Endothelial cell of umbilical vein (primary cell): ENCODE data around the gene GRM7. TPM values are rescaled to one million over a fixed set of nuclear protein-coding genes. Genes with fewer than 3 reads are reported as not detected.

ENCODE experiments used
- BruUV-seq: library from RNA; stranded (reverse); fragments of 400-500 nt; replicated peaks from 2 replicates; lab custom pipeline; 2021; lab: Mats Ljungman, UMichigan
- CTCF ChIA-PET: fragments of 300-600, 350-600 bp; sonication (Branson Sonifier 250); formaldehyde crosslinking; loops from one replicate; lab custom pipeline; 2021; ENCODE audit warnings: antibody characterized with exemption, inconsistent platforms; lab: Charles Lee
- POLR2A ChIA-PET: fragments of 300-600, 350-600 bp; sonication (Branson Sonifier 250); formaldehyde crosslinking; loops from one replicate; lab custom pipeline; 2021; ENCODE audit warnings: antibody characterized with exemption, inconsistent platforms; lab: Charles Lee
- DNase-seq: peaks from one replicate; pipeline ENCODE4 v3.0.0-alpha.2; 2011; ENCODE audit warnings: low read depth, low spot score
- FAIRE-seq: peaks from 2 replicates; lab custom pipeline; 2011; peaks lifted over from hg19 to GRCh38; lab: Jason Lieb, UNC
- H2AFZ ChIP-seq: 2 replicates; pipeline ENCODE4 v1.6.0; 2012; ENCODE audit warnings: low read depth, low read length, control low read depth, inconsistent platforms
- H3K27ac ChIP-seq: 2 replicates; pipeline ENCODE4 v1.5.1; 2011; ENCODE audit warnings: low read depth, mild to moderate bottlenecking, control low read depth, low read length, moderate library complexity; ENCODE audit not compliant: insufficient read depth
- H3K27me3 ChIP-seq, 2 experiments: 2 replicates each; pipeline versions ENCODE4 v1.6.0 to v1.6.1; 2011; ENCODE audit warnings: low read length in 2 of 2, mixed read lengths in 1 of 2; ENCODE audit not compliant: control insufficient read depth in 2 of 2, insufficient read depth in 2 of 2
- H3K36me3 ChIP-seq, 2 experiments: 2 replicates in 1 of 2; 3 replicates in 1 of 2; pipeline ENCODE4 v1.5.1; 2011; ENCODE audit warnings: low read length in 2 of 2, mild to moderate bottlenecking in 1 of 2, moderate library complexity in 1 of 2; ENCODE audit not compliant: control insufficient read depth in 2 of 2, insufficient read depth in 2 of 2; ENCODE audit errors: extremely low read depth in 1 of 2
- H3K4me1 ChIP-seq: 3 replicates; pipeline ENCODE4 v1.5.1; 2011; ENCODE audit warnings: mild to moderate bottlenecking, low read length; ENCODE audit not compliant: control insufficient read depth, insufficient read depth; ENCODE audit errors: extremely low read depth
- H3K4me2 ChIP-seq: 2 replicates; pipeline ENCODE4 v1.6.1; 2011; ENCODE audit warnings: low read length, control low read depth, mixed read lengths; ENCODE audit not compliant: insufficient read depth
- H3K4me3 ChIP-seq, 3 experiments: fragments of 200-600 bp in 1 of 3; sonication (generic), shearing (Covaris generic) in 1 of 3; replicated peaks in 1 of 3; 2 replicates each; pipeline ENCODE4 v1.5.1; 2011 to 2016; ENCODE audit warnings: control low read depth in 3 of 3, low read length in 3 of 3, mild to moderate bottlenecking in 2 of 3, inconsistent platforms in 1 of 3, low read depth in 1 of 3, moderate library complexity in 1 of 3; ENCODE audit not compliant: insufficient read depth in 1 of 3
- H3K79me2 ChIP-seq: 2 replicates; pipeline ENCODE4 v1.6.0; 2012; ENCODE audit warnings: low read length, inconsistent platforms; ENCODE audit not compliant: control insufficient read depth, insufficient read depth
- H3K9ac ChIP-seq: replicated peaks from 2 replicates; pipeline ENCODE3; 2011; ENCODE audit warnings: low read length, control low read depth; ENCODE audit not compliant: insufficient read depth; ENCODE audit errors: extremely low read depth
- H3K9me1 ChIP-seq: replicated peaks from 3 replicates; pipeline ENCODE4 v1.6.0; 2011; ENCODE audit warnings: mild to moderate bottlenecking, low read length; ENCODE audit not compliant: control insufficient read depth, insufficient read depth; ENCODE audit errors: extremely low read depth
- H3K9me3 ChIP-seq: replicated peaks from 2 replicates; pipeline ENCODE4 v1.5.1; 2012; ENCODE audit warnings: low read length, inconsistent platforms; ENCODE audit not compliant: control insufficient read depth, insufficient read depth
- H4K20me1 ChIP-seq: replicated peaks from 2 replicates; pipeline ENCODE3; 2011; ENCODE audit warnings: mild to moderate bottlenecking, low read length; ENCODE audit not compliant: control insufficient read depth, insufficient read depth; ENCODE audit errors: extremely low read depth
- CTCF ChIP-seq, 2 donors: IDR thresholded peaks; 1 replicate in 1 of 2; 2 replicates in 1 of 2; pipeline ENCODE4 v1.5.1; 2011; ENCODE audit warnings: low read length in 2 of 2, mild to moderate bottlenecking in 2 of 2, moderate library complexity in 2 of 2, control low read depth in 1 of 2, inconsistent platforms in 1 of 2, low read depth in 1 of 2; ENCODE audit not compliant: insufficient read depth in 1 of 2; ENCODE audit errors: extremely low read depth in 1 of 2
- EZH2 ChIP-seq: IDR thresholded peaks from 2 replicates; pipeline ENCODE4 v1.6.1; 2012; ENCODE audit warnings: borderline replicate concordance, low read depth, mild to moderate bottlenecking, moderate library complexity, low read length, inconsistent platforms; ENCODE audit not compliant: severe bottlenecking
- FOS ChIP-seq: IDR thresholded peaks from 2 replicates; pipeline ENCODE4 v1.6.1; 2011; ENCODE audit warnings: mild to moderate bottlenecking, low read length, moderate library complexity, borderline replicate concordance; ENCODE audit not compliant: insufficient read depth
- JUN ChIP-seq: IDR thresholded peaks from 2 replicates; pipeline ENCODE4 v1.6.1; 2011; ENCODE audit warnings: borderline replicate concordance, low read depth; ENCODE audit not compliant: insufficient read length, insufficient read depth
- MYC ChIP-seq: IDR thresholded peaks from one replicate; pipeline ENCODE4 v1.6.1; 2011; ENCODE audit warnings: mild to moderate bottlenecking, low read depth, low read length
- POLR2A ChIP-seq: IDR thresholded peaks from 2 replicates; pipeline ENCODE4 v1.6.1; 2012; ENCODE audit warnings: low read depth, mild to moderate bottlenecking, control low read depth, low read length
- POLR2AphosphoS5 ChIP-seq: IDR thresholded peaks from 2 replicates; pipeline ENCODE4 v1.6.1; 2012; ENCODE audit warnings: low read depth, mild to moderate bottlenecking, control low read depth, low read length, moderate library complexity; ENCODE audit not compliant: insufficient read depth
- dilution Hi-C: fragments of 300-500 bp; cut with MboI; formaldehyde crosslinking; loops from one replicate; pipeline ENCODE4 v1.15.0; 2019; ENCODE audit warnings: low sequenced_read_pairs; ENCODE audit not compliant: extremely low pct_ligation_motif_present
- intact Hi-C: fragments of 100-400 bp; cut with micrococcal nuclease; formaldehyde crosslinking; loops from one replicate; pipeline ENCODE4 v1.10.0; 2022
- polyA plus RNA-seq, 4 experiments: library from polyadenylated mRNA; depleted of rRNA in 3 of 4; stranded (reverse) in 3 of 4; unstranded in 1 of 4; fragments of >200 nt; gene quantifications; 2 replicates each; pipeline versions ENCODE4 v1.2.1 to v1.2.3, GENCODE V29; 2011 to 2012; ENCODE audit warnings: missing spikeins in 1 of 4
- total RNA-seq: library from RNA; stranded (reverse); gene quantifications from 2 replicates; pipeline ENCODE4 v1.2.3, GENCODE V29; 2021

The GRM7 gene
- total and polyA plus RNA-seq, 2 donors (not counting 3 experiments of a cell fraction or from before 2014, with no cell fraction given), result 0.12 TPM; not detected in 1

GRCh38 chr3:7759630-7760029, 898.7 kb downstream of the GRM7 start:
- Histone ChIP-seq H2AFZ (no peak overlapping the region), H3K9ac (no peak overlapping the region), H3K4me2 (no peak overlapping the region), H3K4me1 (no peaks in the 10 kb centered on the region), H3K36me3 (no peaks in the 10 kb centered on the region), H4K20me1 (no peaks in the 10 kb centered on the region), H3K4me3 (no peak overlapping the region), H3K9me3 (no peaks in the 10 kb centered on the region), H3K79me2 (no peaks in the 10 kb centered on the region), H3K27ac (no peak overlapping the region), H3K27me3 (no peaks in the 10 kb centered on the region), H3K9me1 (no peaks in the 10 kb centered on the region)
- TF ChIP-seq POLR2AphosphoS5 (no peak), JUN (no peak), POLR2A (no peak), MYC (no peak), EZH2 (no peak), FOS (no peak), CTCF (IDR thresholded peaks at IDR 0.05; ENCODE audit: extremely low read depth in 1 of 2, insufficient read depth in 1 of 2, low read depth in 1 of 2, low read length in 2 of 2) (no peak)
- no TSS peak for BruUV-seq
- dilution Hi-C loops, result no loop called here
- FAIRE-seq (no peak), DNase-seq (no peak)
- POLR2A ChIA-PET, result no interaction called here
- CTCF ChIA-PET, result no interaction called here
- intact Hi-C loops, result no loop called here

GRCh38 chr3:7760718-7761117, 899.8 kb downstream of the GRM7 start:
- dilution Hi-C loops (no loop called here), intact Hi-C loops (no loop called here)
- Histone ChIP-seq H3K36me3 (no peaks in the 10 kb centered on the region), H3K4me3 (no peak overlapping the region), H3K9ac (no peak overlapping the region), H3K9me1 (no peaks in the 10 kb centered on the region), H3K27me3 (no peaks in the 10 kb centered on the region), H3K9me3 (no peaks in the 10 kb centered on the region), H3K27ac (no peak overlapping the region), H3K4me1 (no peaks in the 10 kb centered on the region), H3K79me2 (no peaks in the 10 kb centered on the region), H2AFZ (no peak overlapping the region), H3K4me2 (no peak overlapping the region), H4K20me1 (no peaks in the 10 kb centered on the region)
- ChIA-PET POLR2A (no interaction called here), CTCF (no interaction called here)
- FAIRE-seq (no peak), DNase-seq (no peak)
- TF ChIP-seq POLR2A (no peak), FOS (no peak), CTCF (IDR thresholded peaks at IDR 0.05; ENCODE audit: extremely low read depth in 1 of 2, insufficient read depth in 1 of 2, low read depth in 1 of 2, low read length in 2 of 2) (no peak), JUN (no peak)
- BruUV-seq, result no TSS peak
